Vagina (tissue), 2 donors: ENCODE results near the gene EFNA3.

ENCODE experiments used
- CTCF ChIP-seq, 3 experiments: fragments of 450-650 bp in 2 of 3; fragments of 200-600 bp in 1 of 3; sonication (generic) in 1 of 3; IDR thresholded peaks; one replicate each; pipeline ENCODE4 v1.5.1; 2017 to 2019; ENCODE audit warnings: antibody characterized with exemption in 3 of 3, mild to moderate bottlenecking in 2 of 3, moderate library complexity in 2 of 3
- POLR2A ChIP-seq, 2 donors: fragments of 450-650 bp; IDR thresholded peaks; one replicate each; pipeline ENCODE4 v1.6.1; 2017; ENCODE audit warnings: antibody characterized with exemption in 2 of 2, mild to moderate bottlenecking in 2 of 2, moderate library complexity in 2 of 2

DNA sequence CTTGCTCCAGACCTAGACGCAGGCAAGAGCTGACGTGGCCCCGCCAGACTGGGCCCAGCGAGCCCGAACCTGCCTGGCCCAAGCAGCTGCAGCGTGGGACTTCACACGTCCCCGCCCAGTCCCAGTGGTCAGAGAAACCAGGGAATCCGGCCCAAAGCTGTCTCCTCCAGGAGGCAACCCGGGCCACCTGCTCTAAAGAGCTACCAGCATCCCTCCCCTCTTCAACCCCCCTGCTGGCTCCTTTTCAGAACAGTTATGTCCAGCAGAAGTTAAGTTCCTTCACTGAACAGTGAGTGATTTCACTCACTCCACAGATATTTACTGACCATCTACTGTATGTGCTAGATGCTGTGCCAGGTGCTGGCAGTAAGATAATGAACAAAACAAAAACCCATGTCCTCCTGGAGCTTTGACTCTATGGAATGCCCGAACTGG lies 46.9 kb downstream of the EFNA3 start:
- TF ChIP-seq CTCF (IDR thresholded peaks at IDR 0.05) (no peak), POLR2A (IDR thresholded peaks at IDR 0.05) (no peak)
